Measurements from ENCODE around the gene NCF4. TPM values are rescaled to one million over a fixed set of nuclear protein-coding genes. Genes with fewer than 3 reads are reported as not detected.

NCF4 gene
- total and polyA plus RNA-seq, 3 donors from 2014 or later = 2.7 to 7.1 (median 6.8) TPM

- DNase-seq = no peak
- Histone ChIP-seq H3K9me3 (no peaks in the 10 kb centered on the region), H3K4me1 (no peaks in the 10 kb centered on the region), H3K4me3 (no peak overlapping the region), H3K27ac (no peak overlapping the region), H3K36me3 (ENCODE audit: low read depth, missing control alignments) (no peaks in the 10 kb centered on the region), H3K27me3 (no peaks in the 10 kb centered on the region)
- intact Hi-C loops (cut with DNase I; ENCODE audit: low total_unique reads) = no loop called here
- TF ChIP-seq POLR2A (IDR thresholded peaks at IDR 0.05) (no peak), CTCF (IDR thresholded peaks at IDR 0.05) (no peak)
- WGBS, 2 donors = 75 to 80% methylated on average over 3 of the region's 3 CpGs
These were observed 32.0 kb upstream of the NCF4 start for GRCh38 chr22:36828815-36829214.

- DNase-seq = no peak
- Histone ChIP-seq H3K36me3 (ENCODE audit: low read depth, missing control alignments) (no peaks in the 10 kb centered on the region), H3K9me3 (no peaks in the 10 kb centered on the region), H3K27me3 (no peaks in the 10 kb centered on the region), H3K4me1 (no peaks in the 10 kb centered on the region), H3K27ac (no peak overlapping the region), H3K4me3 (no peak overlapping the region)
- TF ChIP-seq CTCF (IDR thresholded peaks at IDR 0.05) (no peak), POLR2A (IDR thresholded peaks at IDR 0.05) (no peak)
- intact Hi-C loops (cut with DNase I; ENCODE audit: low total_unique reads) = no loop called here
- WGBS, 2 donors = 73 to 74% methylated on average over 5 of the region's 5 CpGs
These were observed 31.3 kb upstream of the NCF4 start for GRCh38 chr22:36829370-36830002.

GRCh38 chr22:36830601-36831000 lies 30.2 kb upstream of the NCF4 start:
- no peak for DNase-seq
- intact Hi-C loops (cut with DNase I; ENCODE audit: low total_unique reads) = no loop called here
- Histone ChIP-seq H3K4me3 (no peak overlapping the region), H3K36me3 (ENCODE audit: low read depth, missing control alignments) (no peaks in the 10 kb centered on the region), H3K27ac (no peak overlapping the region), H3K9me3 (no peaks in the 10 kb centered on the region), H3K4me1 (no peaks in the 10 kb centered on the region), H3K27me3 (no peaks in the 10 kb centered on the region)
- WGBS, 2 donors = 71 to 83% methylated on average over 2 of the region's 2 CpGs
- TF ChIP-seq CTCF (IDR thresholded peaks at IDR 0.05) = no peak
- TF ChIP-seq POLR2A (IDR thresholded peaks at IDR 0.05) = no peak

GRCh38 chr22:36831206-36831605 lies 29.6 kb upstream of the NCF4 start:
- no peaks in the 10 kb centered on the region for H3K36me3 ChIP-seq (ENCODE audit: low read depth, missing control alignments)
- no peak for DNase-seq
- no peaks in the 10 kb centered on the region for H3K4me1 ChIP-seq
- no peak overlapping the region for H3K27ac ChIP-seq
- H3K27me3 ChIP-seq = no peaks in the 10 kb centered on the region
- TF ChIP-seq CTCF (IDR thresholded peaks at IDR 0.05) (no peak), POLR2A (IDR thresholded peaks at IDR 0.05) (no peak)
- H3K9me3 ChIP-seq = no peaks in the 10 kb centered on the region
- intact Hi-C loops (cut with DNase I; ENCODE audit: low total_unique reads) = no loop called here
- no peak overlapping the region for H3K4me3 ChIP-seq

GRCh38 chr22:36831717-36832116 lies 29.1 kb upstream of the NCF4 start:
- 90 to 97% methylated on average over 3 of the region's 3 CpGs for WGBS, 2 donors
- no peaks in the 10 kb centered on the region for H3K4me1 ChIP-seq
- H3K9me3 ChIP-seq = no peaks in the 10 kb centered on the region

More at GRCh38 chr22:36831717-36832116, 29.1 kb upstream of the NCF4 start:
- no peaks in the 10 kb centered on the region for H3K36me3 ChIP-seq (ENCODE audit: low read depth, missing control alignments)
- intact Hi-C loops (cut with DNase I; ENCODE audit: low total_unique reads) = no loop called here
- no peak overlapping the region for H3K27ac ChIP-seq
- no peak overlapping the region for H3K4me3 ChIP-seq
- DNase-seq = no peak
- TF ChIP-seq CTCF (IDR thresholded peaks at IDR 0.05) = no peak
- TF ChIP-seq POLR2A (IDR thresholded peaks at IDR 0.05) = no peak
- H3K27me3 ChIP-seq = no peaks in the 10 kb centered on the region
